Right lobe of liver (tissue), 4 donors: ENCODE data around the gene CALML6.

ENCODE experiments used
- POLR2A ChIP-seq: fragments of 450-650 bp; IDR thresholded peaks from one replicate; pipeline ENCODE4 v1.6.1; 2017; ENCODE audit warnings: antibody characterized with exemption, mild to moderate bottlenecking
- TF ChIP-seq, protein P1 (sequence below), 4 donors: fragments of 200-600 bp in 3 of 4; fragments of 450-650 bp in 1 of 4; IDR thresholded peaks; one replicate each; pipeline versions ENCODE4 v1.5.1 to v1.8.0; 2016 to 2022; ENCODE audit warnings: antibody characterized with exemption in 4 of 4, mild to moderate bottlenecking in 2 of 4
- donor health status: DM: no; HTN: no; CAD: no.
- donor health status: DM: no; HTN: no; CAD: no.
- donor health status: DM: no; HTN: yes; CAD: no.

DNA sequence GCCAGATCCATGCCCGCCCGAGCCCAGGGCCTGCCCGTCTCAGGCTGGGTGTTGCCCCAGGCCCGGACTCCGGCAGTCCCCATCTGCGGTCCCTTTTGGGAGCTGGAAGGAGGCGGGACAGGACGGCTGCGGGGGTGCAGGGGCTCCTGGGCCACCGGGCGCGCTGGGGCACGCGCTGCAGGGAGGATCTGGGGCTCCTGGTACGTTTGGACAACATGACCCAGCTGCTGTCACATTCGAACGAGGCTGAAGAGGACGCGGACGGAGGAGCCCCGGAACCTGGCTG lies 6.6 kb upstream of the CALML6 start:
- TF ChIP-seq POLR2A = no peak
- TF ChIP-seq, protein P1, sequence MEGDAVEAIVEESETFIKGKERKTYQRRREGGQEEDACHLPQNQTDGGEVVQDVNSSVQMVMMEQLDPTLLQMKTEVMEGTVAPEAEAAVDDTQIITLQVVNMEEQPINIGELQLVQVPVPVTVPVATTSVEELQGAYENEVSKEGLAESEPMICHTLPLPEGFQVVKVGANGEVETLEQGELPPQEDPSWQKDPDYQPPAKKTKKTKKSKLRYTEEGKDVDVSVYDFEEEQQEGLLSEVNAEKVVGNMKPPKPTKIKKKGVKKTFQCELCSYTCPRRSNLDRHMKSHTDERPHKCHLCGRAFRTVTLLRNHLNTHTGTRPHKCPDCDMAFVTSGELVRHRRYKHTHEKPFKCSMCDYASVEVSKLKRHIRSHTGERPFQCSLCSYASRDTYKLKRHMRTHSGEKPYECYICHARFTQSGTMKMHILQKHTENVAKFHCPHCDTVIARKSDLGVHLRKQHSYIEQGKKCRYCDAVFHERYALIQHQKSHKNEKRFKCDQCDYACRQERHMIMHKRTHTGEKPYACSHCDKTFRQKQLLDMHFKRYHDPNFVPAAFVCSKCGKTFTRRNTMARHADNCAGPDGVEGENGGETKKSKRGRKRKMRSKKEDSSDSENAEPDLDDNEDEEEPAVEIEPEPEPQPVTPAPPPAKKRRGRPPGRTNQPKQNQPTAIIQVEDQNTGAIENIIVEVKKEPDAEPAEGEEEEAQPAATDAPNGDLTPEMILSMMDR (IDR thresholded peaks at IDR 0.05) = no peak
